GM12865 (cell line): ENCODE results near the gene TBL1X.
A peak's percentile ranks its signal among the peaks of the same experiment; 100 is the strongest.

Source experiments
- DNase-seq: peaks from one replicate; pipeline ENCODE4 v3.0.0; 2010; ENCODE audit warnings: low read depth
- H3K4me3 ChIP-seq: 2 replicates; pipeline ENCODE4 v1.5.1; 2011; ENCODE audit warnings: mild to moderate bottlenecking, low read depth, low read length, control low read depth
- CTCF ChIP-seq: IDR thresholded peaks from 2 replicates; pipeline ENCODE4 v1.5.1; 2011; ENCODE audit warnings: low read length, control low read depth, low read depth, inconsistent platforms; ENCODE audit not compliant: insufficient read depth; ENCODE audit errors: missing control alignments

TBL1X gene

GRCh38 chrX:9627922-9628321 lies 163.1 kb downstream of the TBL1X start:
- no peak overlapping the region for H3K4me3 ChIP-seq
- no peak for TF ChIP-seq CTCF
- DNase-seq: no peak

GRCh38 chrX:9628779-9629493 lies 164.1 kb downstream of the TBL1X start:
- no peak for TF ChIP-seq CTCF
- H3K4me3 ChIP-seq: no peak overlapping the region
- DNase-seq: no peak

GRCh38 chrX:9634551-9634950 lies 169.7 kb downstream of the TBL1X start:
- no peak for DNase-seq
- no peak for TF ChIP-seq CTCF

GRCh38 chrX:9635368-9635767 lies 170.5 kb downstream of the TBL1X start:
- no peak overlapping the region for H3K4me3 ChIP-seq
- TF ChIP-seq CTCF: no peak
- no peak for DNase-seq

More at GRCh38 chrX:9634551-9634950, 169.7 kb downstream of the TBL1X start:
- H3K4me3 ChIP-seq: no peak overlapping the region

- H3K4me3 ChIP-seq: no peak overlapping the region
- no peak for TF ChIP-seq CTCF
- no peak for DNase-seq
Observed at GRCh38 chrX:9635803-9636202, 170.9 kb downstream of the TBL1X start.

GRCh38 chrX:9638871-9639270 lies 174.0 kb downstream of the TBL1X start:
- peak; percentile 1 for DNase-seq
- H3K4me3 ChIP-seq: no peak overlapping the region
- no peak for TF ChIP-seq CTCF
